Suprapubic skin (tissue), 4 donors: ENCODE data around the gene IZUMO1.

Source experiments
- EP300 ChIP-seq: sonication (generic); formaldehyde crosslinking; IDR thresholded peaks from one replicate; pipeline ENCODE4 v1.6.1; 2017; ENCODE audit warnings: antibody characterized with exemption
- POLR2A ChIP-seq, 2 donors: fragments of 450-650 bp; IDR thresholded peaks; one replicate each; pipeline ENCODE4 v1.6.1; 2017; ENCODE audit warnings: antibody characterized with exemption in 2 of 2, mild to moderate bottlenecking in 2 of 2, moderate library complexity in 2 of 2
- POLR2AphosphoS5 ChIP-seq, 3 donors: sonication (generic); formaldehyde crosslinking; IDR thresholded peaks; one replicate each; pipeline ENCODE4 v1.6.1; 2017; ENCODE audit warnings: antibody characterized with exemption in 3 of 3
- TF ChIP-seq, protein P1 (sequence below), 2 donors: fragments of 200-600 bp in 1 of 2; fragments of 450-650 bp in 1 of 2; sonication (generic) in 1 of 2; IDR thresholded peaks; one replicate each; pipeline ENCODE4 v1.5.1; 2016 to 2019; ENCODE audit warnings: antibody characterized with exemption in 2 of 2, mild to moderate bottlenecking in 1 of 2, moderate library complexity in 1 of 2

DNA sequence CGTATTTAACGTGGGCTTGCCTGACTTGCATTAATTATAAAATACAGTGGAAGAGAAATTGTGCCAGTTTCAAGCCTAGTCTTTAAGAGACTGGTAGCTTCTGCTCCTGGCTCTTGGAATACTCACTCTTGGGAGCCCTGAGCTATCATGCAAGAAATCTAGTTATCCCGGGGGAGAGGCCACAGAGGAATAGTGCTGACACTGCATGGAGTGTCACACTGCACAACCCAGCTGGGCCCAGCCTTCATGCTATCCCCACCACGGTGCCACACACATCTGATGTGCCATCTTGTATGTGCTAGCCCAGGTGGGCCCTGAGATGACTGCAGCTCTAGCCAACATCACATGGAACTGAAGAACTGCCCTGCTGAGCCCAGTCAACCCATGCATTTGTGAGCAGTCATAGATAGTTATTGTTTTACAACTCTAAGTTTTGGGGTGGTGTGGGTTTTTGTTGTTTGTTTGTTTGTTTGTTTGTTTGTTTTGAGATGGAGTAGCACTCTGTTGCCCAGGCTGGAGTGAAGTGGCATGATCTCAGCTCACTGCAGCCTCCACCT is 35.5 kb downstream of the IZUMO1 start:
- TF ChIP-seq POLR2A (IDR thresholded peaks at IDR 0.05), result no peak
- TF ChIP-seq, protein P1, sequence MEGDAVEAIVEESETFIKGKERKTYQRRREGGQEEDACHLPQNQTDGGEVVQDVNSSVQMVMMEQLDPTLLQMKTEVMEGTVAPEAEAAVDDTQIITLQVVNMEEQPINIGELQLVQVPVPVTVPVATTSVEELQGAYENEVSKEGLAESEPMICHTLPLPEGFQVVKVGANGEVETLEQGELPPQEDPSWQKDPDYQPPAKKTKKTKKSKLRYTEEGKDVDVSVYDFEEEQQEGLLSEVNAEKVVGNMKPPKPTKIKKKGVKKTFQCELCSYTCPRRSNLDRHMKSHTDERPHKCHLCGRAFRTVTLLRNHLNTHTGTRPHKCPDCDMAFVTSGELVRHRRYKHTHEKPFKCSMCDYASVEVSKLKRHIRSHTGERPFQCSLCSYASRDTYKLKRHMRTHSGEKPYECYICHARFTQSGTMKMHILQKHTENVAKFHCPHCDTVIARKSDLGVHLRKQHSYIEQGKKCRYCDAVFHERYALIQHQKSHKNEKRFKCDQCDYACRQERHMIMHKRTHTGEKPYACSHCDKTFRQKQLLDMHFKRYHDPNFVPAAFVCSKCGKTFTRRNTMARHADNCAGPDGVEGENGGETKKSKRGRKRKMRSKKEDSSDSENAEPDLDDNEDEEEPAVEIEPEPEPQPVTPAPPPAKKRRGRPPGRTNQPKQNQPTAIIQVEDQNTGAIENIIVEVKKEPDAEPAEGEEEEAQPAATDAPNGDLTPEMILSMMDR (IDR thresholded peaks at IDR 0.05), result no peak
- TF ChIP-seq POLR2AphosphoS5 (IDR thresholded peaks at IDR 0.05), result no peak
- TF ChIP-seq EP300, result no peak
